HG02938 (cell line): ENCODE data around the gene ZSCAN20.
A peak's percentile ranks its signal among the peaks of the same experiment; 100 is the strongest.

Source experiments
- ATAC-seq: cut with Tn5 transposase; IDR thresholded peaks from one replicate; pipeline ENCODE4 v1.9.1; 2021; ENCODE audit warnings: mild to moderate bottlenecking, moderate library complexity; ENCODE audit not compliant: unreplicated experiment

Gene ZSCAN20

GRCh38 chr1:33443080-33443704, 29.3 kb upstream of the ZSCAN20 start:
- ATAC-seq: no peak

GRCh38 chr1:33443705-33444180, 28.7 kb upstream of the ZSCAN20 start:
- ATAC-seq: no peak

GRCh38 chr1:33445108-33445507, 27.3 kb upstream of the ZSCAN20 start:
- no peak for ATAC-seq

- ATAC-seq: no peak
These were observed 25.9 kb upstream of the ZSCAN20 start for GRCh38 chr1:33446590-33446989.

- no peak for ATAC-seq
These were observed 17.7 kb upstream of the ZSCAN20 start for GRCh38 chr1:33454646-33455282.

- no peak for ATAC-seq
These were observed 16.6 kb upstream of the ZSCAN20 start for GRCh38 chr1:33455539-33456501.

- ATAC-seq: no peak
These were observed 16.0 kb upstream of the ZSCAN20 start for GRCh38 chr1:33456502-33456886.

- no peak for ATAC-seq
These were observed 12.8 kb upstream of the ZSCAN20 start for GRCh38 chr1:33459691-33460090.

GRCh38 chr1:33460144-33460543, 12.3 kb upstream of the ZSCAN20 start:
- ATAC-seq: no peak

GRCh38 chr1:33460947-33461629, 11.4 kb upstream of the ZSCAN20 start:
- ATAC-seq: peak; percentile 51

- ATAC-seq: no peak
These were observed 9.9 kb upstream of the ZSCAN20 start for GRCh38 chr1:33462405-33463164.

GRCh38 chr1:33464552-33464951, 7.9 kb upstream of the ZSCAN20 start:
- ATAC-seq: no peak

GRCh38 chr1:33465316-33465715, 7.1 kb upstream of the ZSCAN20 start:
- ATAC-seq: no peak

- ATAC-seq: no peak
These were observed 6.3 kb upstream of the ZSCAN20 start for GRCh38 chr1:33466159-33466558.

- no peak for ATAC-seq
These were observed 4.4 kb upstream of the ZSCAN20 start for GRCh38 chr1:33468011-33468410.

- no peak for ATAC-seq
These were observed 3.9 kb upstream of the ZSCAN20 start for GRCh38 chr1:33468531-33468930.

GRCh38 chr1:33468967-33469366, 3.5 kb upstream of the ZSCAN20 start:
- no peak for ATAC-seq

GRCh38 chr1:33469691-33470090, 2.8 kb upstream of the ZSCAN20 start:
- ATAC-seq: no peak

- ATAC-seq: peak; percentile 56
These were observed 1.9 kb upstream of the ZSCAN20 start for GRCh38 chr1:33470495-33471012.

- ATAC-seq: no peak
These were observed 1.0 kb upstream of the ZSCAN20 start for GRCh38 chr1:33471416-33471815.
